GM19395 (cell line): ENCODE results near the gene GOLGA6L26.
"Not testable (repeated sequence)": the region's sequence is repeated elsewhere in the genome, so short reads cannot be mapped to it uniquely, and the experiment has no call there.

ENCODE experiments used
- ATAC-seq: cut with Tn5 transposase; IDR thresholded peaks from one replicate; pipeline ENCODE4 v1.9.1; 2021; ENCODE audit warnings: mild to moderate bottlenecking, moderate library complexity; ENCODE audit not compliant: unreplicated experiment

The GOLGA6L26 gene, protein sequence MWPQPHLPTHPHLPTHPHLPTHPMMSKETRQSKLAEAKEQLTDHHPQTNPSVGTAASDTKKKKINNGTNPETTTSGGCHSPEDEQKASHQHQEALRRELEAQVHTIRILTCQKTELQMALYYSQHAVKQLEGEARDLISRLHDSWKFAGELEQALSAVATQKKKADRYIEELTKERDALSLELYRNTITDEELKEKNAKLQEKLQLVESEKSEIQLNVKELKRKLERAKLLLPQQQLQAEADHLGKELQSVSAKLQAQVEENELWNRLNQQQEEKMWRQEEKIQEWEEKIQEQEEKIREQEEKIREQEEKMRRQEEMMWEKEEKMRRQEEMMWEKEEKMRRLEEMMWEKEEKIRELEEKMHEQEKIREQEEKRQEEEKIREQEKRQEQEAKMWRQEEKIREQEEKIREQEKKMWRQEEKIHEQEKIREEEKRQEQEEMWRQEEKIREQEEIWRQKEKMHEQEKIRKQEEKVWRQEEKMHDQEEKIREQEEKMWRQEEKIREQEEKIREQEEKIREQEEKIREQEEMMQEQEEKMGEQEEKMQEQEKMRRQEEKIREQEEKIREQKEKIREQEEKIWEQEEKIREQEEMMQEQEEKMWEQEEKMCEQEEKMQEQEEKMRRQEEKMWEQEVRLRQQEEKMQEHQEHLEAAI

DNA sequence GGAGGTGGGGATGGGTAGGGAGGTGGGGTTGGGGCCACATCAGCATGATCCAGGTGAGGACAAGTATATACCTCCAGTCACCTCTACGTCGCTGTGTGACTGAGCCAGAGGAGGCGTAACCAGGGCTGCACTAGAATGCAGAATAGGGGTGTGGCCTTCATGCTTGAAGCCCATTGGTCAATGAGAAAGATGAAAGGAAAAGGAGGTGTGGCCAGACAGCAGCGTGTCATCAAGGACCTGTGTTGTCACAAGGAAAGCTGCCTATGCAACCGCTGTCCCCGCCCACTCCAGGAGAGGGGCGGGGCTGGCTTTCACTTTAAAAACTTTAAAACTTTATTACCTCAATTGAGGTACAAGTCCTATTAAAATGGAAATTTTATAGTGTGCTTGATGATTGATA lies at the start of gene GOLGA6L26:
Gene GOLGA6L26, minus strand, starts transcription at position 101 of the 400 bp plus-strand sequence. Its CDS starts 61 bp downstream, at position 40.
- ATAC-seq, result not testable (repeated sequence)

DNA sequence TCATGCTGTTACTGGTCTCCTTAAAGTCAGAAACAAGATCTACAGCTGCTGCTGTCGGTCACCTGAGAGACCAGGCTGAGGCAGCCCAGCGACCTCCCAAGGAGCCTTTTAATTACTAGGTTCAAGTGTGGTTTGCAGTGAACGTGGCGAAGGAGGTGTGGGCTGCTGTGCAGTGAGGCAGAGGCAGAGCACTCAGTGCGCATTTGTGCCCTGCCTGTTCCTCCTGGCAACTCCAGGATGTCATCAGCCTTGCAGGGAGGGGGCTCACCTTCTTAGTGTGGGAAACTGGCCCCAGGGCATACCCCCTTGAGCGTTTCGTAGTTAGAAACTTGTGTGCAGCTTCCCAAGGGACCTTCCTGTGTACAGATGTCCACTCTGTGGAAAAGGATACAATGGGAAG lies 47.2 kb upstream of the GOLGA6L26 start:
- not testable (repeated sequence) for ATAC-seq

DNA sequence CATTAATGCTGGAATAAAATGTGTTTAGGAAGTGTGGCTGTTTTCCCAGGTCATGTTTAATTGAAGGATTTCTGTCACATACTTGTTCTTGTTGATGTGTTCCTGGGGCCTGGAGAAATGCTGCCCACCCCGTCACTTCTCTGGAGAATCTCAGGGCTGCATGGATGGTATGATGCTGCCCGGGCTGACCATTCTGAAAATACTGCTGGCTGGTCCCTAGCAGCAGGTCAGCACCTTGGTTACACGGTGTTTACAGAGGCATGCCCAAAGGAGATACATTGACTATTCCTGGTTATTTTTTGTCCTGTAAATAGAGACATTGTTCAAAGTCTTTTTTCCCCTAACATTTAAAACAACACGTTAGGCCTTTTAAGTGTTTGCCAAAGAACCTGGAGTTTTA lies 46.7 kb upstream of the GOLGA6L26 start:
- not testable (repeated sequence) for ATAC-seq

DNA sequence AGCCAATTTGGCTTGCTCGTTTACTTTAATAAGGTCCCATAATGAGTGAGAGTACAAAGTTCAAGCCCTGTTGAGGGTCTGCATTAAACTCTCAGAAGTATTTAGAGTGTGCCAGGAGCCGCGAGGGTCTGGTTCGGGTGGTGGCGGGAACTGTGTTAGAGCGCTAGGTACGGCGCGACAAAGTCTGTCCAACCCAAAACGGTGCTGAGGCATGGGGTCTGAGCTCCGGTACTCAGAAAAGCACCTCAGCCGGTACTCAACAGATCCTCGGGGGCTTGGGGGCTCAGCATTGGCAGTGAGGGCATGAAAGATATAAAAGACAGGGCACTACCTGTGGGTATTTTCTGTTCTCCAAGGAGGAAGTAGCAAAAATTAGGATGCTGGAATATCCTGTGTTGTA lies 45.0 kb upstream of the GOLGA6L26 start:
- not testable (repeated sequence) for ATAC-seq

DNA sequence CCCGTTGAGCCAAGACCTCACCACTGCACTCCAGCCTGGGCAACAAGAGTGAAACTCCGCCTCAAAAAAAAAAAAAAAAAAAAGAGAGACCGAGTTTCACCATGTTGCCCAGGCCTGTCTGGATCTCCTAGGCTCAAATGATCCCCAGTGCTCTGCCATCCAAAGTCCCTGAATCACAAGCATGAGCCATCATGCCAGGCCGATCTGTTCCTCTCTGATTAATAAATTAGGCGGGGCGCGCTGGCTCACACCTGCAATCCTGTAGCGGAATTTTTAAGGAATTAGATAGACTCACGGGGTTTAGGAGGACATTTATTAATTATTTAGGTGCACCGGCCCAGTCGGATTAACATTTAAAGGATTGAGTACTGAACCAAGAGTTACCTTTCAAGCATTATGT lies 40.2 kb upstream of the GOLGA6L26 start:
- not testable (repeated sequence) for ATAC-seq

DNA sequence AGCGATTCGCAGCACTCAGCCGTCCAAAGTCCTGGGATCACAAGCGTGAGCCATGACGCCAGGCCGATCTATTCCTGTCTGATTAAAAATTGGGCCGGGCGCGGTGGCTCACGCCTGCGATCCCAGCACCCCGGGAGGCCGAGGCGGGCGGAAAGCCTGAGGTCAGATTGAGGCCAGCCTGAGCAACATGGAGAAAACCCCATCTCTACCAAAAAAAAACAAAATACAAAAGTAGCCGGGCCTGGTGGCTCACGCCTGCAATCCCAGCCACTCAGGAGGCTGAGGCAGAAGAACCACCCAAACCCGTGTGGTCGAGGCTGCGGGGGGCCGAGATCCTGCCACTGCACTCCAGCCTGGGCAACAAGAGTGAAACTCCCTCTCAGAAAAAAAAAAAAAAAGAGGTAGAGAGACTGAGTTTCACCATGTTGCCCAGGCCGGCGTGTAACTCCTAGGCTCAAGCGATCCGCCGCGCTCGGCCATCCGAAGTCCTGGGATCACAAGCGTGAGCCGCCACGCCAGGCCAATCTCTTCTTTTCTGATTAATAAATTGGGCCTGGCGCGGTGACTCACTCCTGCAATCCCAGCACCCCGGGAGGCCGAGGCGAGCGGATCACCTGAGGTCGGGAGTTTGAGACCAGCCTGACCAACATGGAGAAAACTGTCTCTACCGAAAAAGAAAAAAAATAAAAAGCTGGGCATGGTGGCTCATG lies 39.0 kb upstream of the GOLGA6L26 start:
- ATAC-seq, result not testable (repeated sequence)

DNA sequence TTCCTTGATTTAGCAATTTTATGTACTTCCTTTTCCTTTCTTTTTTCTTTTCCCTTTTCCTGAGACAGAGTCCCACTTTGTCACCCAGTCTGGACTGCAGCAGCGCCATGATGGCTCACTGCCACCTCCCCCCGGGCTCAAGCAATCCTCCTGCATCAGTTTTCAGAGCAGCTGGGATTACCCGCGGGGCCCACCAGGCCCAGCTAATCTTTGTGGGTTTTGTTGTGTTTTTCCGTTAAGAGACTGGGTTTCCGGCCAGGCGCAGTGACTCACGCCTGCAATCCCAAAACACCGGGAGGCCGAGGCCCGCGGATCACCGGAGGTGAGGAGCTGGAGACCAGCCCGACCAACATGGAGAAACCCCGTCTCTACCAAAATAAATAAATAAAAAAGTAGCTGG lies 38.3 kb upstream of the GOLGA6L26 start:
- no peak for ATAC-seq

DNA sequence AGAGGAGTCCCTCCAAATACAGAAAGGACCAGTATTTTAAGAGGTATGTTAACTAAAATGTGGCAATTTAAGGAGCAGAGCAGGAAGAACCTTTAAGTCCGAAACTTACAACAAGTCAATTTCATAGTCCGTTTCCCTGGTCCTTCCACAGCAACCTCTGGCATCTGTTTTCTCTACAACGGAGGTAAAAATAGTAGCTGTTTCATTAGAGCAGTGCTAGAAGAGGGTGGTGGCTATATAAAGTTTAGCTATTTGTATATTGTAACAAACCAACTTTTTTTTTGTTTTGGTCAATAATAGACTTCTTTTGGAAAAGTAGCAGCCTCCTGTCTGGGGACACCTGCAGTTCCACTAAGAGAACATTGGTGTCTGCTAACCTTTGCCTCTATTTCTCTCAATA lies 37.9 kb upstream of the GOLGA6L26 start:
- not testable (repeated sequence) for ATAC-seq

DNA sequence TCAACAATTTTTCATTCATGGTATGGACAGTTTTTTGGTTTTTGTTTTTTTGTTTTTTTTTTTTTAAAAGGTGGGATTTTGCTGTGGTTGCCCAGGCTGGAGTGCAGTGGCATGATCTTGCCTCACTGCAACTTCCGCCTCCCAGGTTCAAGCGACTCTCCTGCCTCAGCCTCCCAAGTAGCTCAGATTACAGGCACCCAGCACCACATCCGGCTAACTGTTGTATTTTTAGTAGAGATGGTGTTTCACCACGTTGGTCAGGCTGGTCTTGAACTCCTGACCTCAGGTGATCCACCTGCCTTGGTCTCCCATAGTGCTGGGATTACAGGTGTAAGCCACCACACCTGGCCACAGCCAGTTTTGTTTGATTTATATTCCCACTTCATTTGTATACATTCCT lies 37.1 kb upstream of the GOLGA6L26 start:
- ATAC-seq, result not testable (repeated sequence)

DNA sequence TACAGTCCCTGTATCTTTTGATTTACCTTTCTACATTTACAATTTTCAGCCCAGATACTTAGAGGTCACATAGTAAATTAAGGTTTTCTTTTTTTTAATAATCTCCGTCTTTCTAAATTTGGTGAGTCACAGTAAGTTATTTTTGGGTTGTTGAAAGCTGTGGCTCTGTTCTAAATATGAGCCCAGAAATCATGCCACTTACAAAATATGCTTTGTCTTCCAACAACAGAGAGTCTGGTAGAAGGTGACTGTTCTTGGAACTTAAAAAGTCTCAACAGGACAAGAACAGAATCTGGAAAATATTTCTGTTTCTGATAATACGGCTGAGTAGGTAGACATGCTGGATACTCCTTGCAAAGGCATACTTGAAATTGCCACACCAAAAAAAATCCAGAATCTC lies 36.6 kb upstream of the GOLGA6L26 start:
- ATAC-seq, result no peak

DNA sequence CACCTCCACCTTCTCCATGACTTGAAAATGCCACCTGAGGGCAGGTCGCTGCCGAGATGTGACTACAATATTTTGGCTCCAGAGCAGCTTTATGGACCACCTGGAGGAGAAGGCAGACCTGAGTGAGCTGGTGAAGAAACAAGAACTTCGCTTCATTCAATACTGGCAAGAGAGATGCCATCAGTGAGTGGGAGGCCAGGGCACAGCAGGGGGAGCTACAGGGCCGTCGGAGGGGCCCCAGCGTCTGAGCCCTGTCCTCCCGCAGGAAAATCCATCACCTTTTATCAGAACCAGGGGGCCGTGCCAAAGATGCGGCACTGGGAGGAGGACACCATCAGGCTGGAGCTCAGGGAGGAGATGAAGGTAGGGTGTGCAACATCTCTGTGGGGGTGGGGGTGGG lies 30.3 kb upstream of the GOLGA6L26 start:
- ATAC-seq, result not testable (repeated sequence)

DNA sequence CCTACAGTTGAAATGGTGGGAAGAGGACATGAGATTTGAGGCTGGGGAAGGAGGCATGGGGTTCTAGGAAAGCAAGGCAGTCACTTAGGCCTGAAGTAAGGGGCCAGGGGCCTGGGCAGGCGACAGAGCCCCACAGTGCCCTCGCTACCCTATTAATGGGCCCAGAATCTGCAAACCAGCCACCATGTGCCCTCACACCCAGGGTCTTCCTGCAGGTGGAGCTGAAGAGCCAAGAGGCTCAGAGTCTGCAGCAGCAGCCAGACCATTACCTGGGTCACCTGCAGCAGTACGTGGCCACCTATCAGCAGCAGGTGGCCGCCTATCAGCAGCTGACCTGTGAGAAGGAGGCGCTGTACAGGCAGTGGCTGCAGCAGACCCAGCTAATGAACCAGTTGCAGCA lies 28.6 kb upstream of the GOLGA6L26 start:
- ATAC-seq, result not testable (repeated sequence)

DNA sequence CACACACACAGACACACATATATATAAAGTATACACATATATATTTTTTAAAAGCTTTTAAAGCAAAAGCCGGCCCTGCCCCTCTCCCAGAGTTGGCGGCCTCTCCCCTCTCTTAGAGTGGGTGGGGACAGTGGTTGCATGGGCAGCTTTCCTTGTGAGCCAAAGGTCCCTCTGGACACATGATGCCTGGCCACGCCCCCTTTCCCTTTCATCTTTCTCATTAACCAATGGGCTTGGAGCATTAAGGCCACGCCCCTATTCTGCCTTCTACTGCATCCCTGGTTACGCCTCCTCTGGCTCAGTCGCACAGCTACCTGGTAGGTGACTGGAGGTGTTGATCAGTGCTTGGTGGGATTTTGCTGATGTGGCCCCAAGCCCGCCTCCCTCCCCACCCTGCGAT lies 20.5 kb upstream of the GOLGA6L26 start, which contains the start of gene GOLGA8S:
Gene GOLGA8S, plus strand, starts transcription at position 301 of the 400 bp plus-strand sequence. Its CDS starts 62 bp downstream, at position 363.
- not testable (repeated sequence) for ATAC-seq

DNA sequence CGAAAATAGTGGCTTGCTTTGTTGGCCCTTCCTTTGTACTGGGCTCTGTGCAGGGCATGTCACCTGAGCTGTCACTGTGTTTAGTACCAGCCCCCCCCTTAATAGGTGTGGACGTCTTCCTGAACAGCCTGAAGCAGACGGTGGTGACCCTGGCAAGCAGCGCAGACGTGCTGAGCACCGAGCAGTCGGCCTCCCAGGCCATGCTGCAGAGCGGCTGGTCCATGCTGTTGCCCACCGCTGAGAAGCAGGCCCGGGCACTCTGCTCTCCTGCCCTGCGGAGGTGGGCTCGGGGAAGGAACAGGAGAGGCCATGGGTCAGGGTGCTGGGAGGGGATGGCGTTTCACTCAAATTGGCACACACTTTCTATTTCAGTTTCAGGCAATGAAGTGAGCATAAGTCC lies 22.8 kb downstream of the GOLGA6L26 start:
- ATAC-seq, result not testable (repeated sequence)

DNA sequence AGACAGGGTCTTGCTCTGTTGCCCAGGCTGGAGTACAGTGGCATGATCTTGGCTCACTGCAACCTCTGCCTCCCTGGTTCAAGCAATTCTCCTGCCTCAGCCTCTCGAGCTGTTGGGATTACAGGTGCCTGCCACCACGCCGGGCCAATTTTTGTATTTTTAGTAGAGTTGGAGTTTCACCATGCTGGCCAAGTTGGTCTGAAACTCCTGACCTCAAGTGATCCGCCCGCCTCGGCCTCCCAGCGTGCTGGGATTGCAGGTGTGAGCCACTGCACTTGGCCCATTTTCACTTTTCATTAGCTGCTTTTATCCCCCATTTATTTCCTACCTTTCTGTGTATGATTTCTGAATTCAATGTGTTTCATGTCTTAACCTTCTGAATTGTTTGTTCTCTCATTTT lies 28.1 kb downstream of the GOLGA6L26 start:
- ATAC-seq, result not testable (repeated sequence)

DNA sequence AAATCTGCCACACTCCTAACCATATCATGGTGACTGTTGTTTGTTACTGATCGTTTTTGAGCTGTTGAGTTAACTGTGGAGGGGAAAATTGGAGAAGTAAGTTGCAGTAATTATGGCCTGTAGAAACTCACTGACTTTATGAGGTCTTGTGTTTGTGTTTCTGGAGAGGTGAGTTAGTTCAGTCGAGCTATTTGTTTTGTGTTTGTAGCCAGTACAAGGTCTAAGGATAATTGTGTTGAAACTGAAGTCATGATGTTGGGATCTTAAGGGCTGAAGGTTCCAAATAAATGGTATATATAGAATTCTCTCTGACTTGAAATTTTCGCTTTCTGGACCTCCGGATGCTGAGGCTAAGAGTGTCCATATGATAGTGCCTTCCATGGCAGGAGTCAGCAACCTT lies 29.2 kb downstream of the GOLGA6L26 start:
- ATAC-seq, result not testable (repeated sequence)

DNA sequence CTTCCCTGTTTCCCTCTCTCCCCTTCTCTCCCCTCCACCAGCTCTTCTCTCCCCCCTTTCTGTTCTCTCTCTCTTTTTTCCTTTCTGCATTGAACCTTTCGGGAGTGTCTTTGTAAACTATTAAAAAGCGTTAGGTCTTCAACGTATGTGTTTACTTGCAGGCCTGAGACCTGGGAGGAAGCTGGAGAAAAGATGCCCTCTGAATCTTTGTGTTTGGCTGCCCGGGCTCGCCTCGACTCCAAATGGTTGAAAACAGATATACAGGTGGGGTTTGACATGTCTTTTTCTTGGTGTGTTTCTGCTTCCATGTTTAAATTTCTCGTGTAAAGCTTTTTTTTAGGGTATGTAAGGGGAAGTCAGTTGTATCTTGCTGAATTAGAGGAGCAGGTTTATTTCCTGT lies 29.7 kb downstream of the GOLGA6L26 start:
- ATAC-seq, result not testable (repeated sequence)

DNA sequence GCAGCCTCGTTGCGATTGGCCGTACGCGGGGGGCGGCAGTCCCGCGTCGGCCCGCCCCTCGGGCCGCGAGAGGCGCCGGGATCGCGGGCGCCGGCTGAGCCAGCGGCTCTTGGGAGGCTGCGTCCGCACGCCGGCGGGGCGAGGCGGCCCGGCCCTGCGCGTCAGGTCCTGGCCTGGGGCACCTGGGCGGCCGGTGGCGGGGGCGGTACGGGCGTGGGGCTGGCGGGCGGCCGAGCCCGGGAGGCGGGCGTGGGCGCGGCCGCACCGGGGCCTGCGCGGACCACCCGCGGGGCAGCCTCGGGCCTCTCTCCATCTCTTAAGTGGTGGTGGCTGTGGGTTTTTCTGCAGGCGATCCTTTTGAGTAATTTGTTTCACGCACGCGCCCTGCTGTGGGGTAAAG lies 30.3 kb downstream of the GOLGA6L26 start:
- ATAC-seq, result not testable (repeated sequence)

DNA sequence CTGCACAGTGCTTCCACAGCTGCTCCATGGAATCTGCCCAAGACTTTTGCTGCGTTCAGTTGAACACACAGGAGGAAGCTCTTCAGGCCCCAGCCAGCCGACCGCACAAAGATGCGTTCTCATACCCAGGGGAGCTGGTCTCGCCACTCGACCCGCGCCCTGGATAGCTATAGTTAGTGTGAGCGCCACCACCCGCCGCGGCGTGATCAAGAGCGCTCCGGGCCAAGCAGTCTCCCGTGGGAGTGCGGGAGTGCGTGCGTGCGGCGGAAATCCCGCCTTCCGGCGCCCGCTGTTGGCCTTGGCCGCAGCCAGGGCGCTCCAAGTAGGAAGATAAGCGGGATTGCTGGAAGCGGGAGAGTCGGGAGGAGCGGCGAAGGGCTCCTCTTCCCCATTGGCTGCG lies 30.8 kb downstream of the GOLGA6L26 start:
- ATAC-seq, result peak; percentile 53
